Smooth muscle cell (in vitro differentiated cells): Measurements from ENCODE around the gene PSEN1. TPM values are rescaled to one million over a fixed set of nuclear protein-coding genes. Genes with fewer than 3 reads are reported as not detected.
A peak's percentile ranks its signal among the peaks of the same experiment; 100 is the strongest.

ENCODE experiments used
- DNase-seq: peaks from one replicate; lab custom pipeline; 2025; ENCODE audit not compliant: unreplicated experiment; lab: John Stamatoyannopoulos, UW
- H2AFZ ChIP-seq: fragments of 200-600 bp; sonication (generic); 2 replicates; pipeline ENCODE4 v1.6.0; 2016; ENCODE audit warnings: antibody characterized with exemption, low read depth, mild to moderate bottlenecking
- H3F3A ChIP-seq: fragments of 200-600 bp; sonication (generic); 2 replicates; pipeline ENCODE4 v1.6.0; 2017; ENCODE audit warnings: antibody characterized with exemption, low read depth
- H3K27ac ChIP-seq: fragments of 200-600 bp; sonication (generic); 2 replicates; pipeline ENCODE4 v1.5.1; 2016; ENCODE audit warnings: low read depth, mild to moderate bottlenecking
- H3K27me3 ChIP-seq: fragments of 200-600 bp; sonication (generic); 2 replicates; pipeline ENCODE4 v1.6.1; 2016; ENCODE audit warnings: low read depth, mild to moderate bottlenecking
- H3K36me3 ChIP-seq: fragments of 200-600 bp; sonication (generic); 2 replicates; pipeline ENCODE4 v1.5.1; 2016; ENCODE audit warnings: low read depth
- H3K4me1 ChIP-seq: fragments of 200-600 bp; sonication (generic); 2 replicates; pipeline ENCODE4 v1.5.1; 2016; ENCODE audit warnings: low read depth
- H3K4me2 ChIP-seq: fragments of 200-600 bp; sonication (generic); 2 replicates; pipeline ENCODE4 v1.6.0; 2016; ENCODE audit warnings: mild to moderate bottlenecking
- H3K4me3 ChIP-seq: fragments of 200-600 bp; sonication (generic); 2 replicates; pipeline ENCODE4 v1.5.1; 2016; ENCODE audit warnings: mild to moderate bottlenecking
- H3K79me2 ChIP-seq: fragments of 200-600 bp; sonication (generic); 2 replicates; pipeline ENCODE4 v1.6.0; 2016; ENCODE audit warnings: low read depth, mild to moderate bottlenecking
- H3K9ac ChIP-seq: fragments of 200-600 bp; sonication (generic); 2 replicates; pipeline ENCODE4 v1.6.0; 2016; ENCODE audit warnings: low read depth
- H3K9me3 ChIP-seq: fragments of 200-600 bp; sonication (generic); replicated peaks from 2 replicates; pipeline ENCODE4 v1.5.1; 2016; ENCODE audit warnings: low read depth
- H4K20me1 ChIP-seq: fragments of 200-600 bp; sonication (generic); 2 replicates; pipeline ENCODE4 v1.6.0; 2016; ENCODE audit warnings: low read depth
- CTCF ChIP-seq: fragments of 200-600 bp; sonication (generic); IDR thresholded peaks from 2 replicates; pipeline ENCODE4 v1.5.1; 2017; ENCODE audit warnings: borderline replicate concordance, mild to moderate bottlenecking, antibody characterized with exemption; ENCODE audit not compliant: insufficient read depth, poor library complexity, severe bottlenecking
- WGBS: methylation state at CpG from one replicate; pipeline ENCODE4 v1.1.7; 2016; ENCODE audit warnings: low lambda C conversion rate; 5-methylcytosine and 5-hydroxymethylcytosine counted together
- polyA plus RNA-seq: library from polyadenylated mRNA; unstranded; fragments of >200 nt; fragmentation: Nextera tagmentation; extraction: Ambion mirVana; gene quantifications from 2 replicates; pipeline ENCODE4 v1.2.1, GENCODE V29; 2016
- total RNA-seq: library from RNA; depleted of rRNA; stranded (reverse); fragments of >200 nt; gene quantifications from 2 replicates; pipeline ENCODE4 v1.2.3, GENCODE V29; 2014

PSEN1 gene
- total and polyA plus RNA-seq, 2 experiments from 2014 or later: 37.7 to 55.1 TPM

GRCh38 chr14:73170686-73171085 lies 34.4 kb downstream of the PSEN1 start:
- WGBS: 93% methylated on average over 11 of the region's 11 CpGs
- H3K79me2 ChIP-seq: no peaks in the 10 kb centered on the region
- no peaks in the 10 kb centered on the region for H3K9me3 ChIP-seq
- no peaks in the 10 kb centered on the region for H3K27me3 ChIP-seq
- no peak overlapping the region for H3K27ac ChIP-seq
- H3K4me3 ChIP-seq: no peak overlapping the region
- no peak overlapping the region for H3K4me2 ChIP-seq
- H3K36me3 ChIP-seq: peaks cover 13% of the 10 kb centered on the region
- H2AFZ ChIP-seq: no peak overlapping the region
- H4K20me1 ChIP-seq: peaks cover 10% of the 10 kb centered on the region
- DNase-seq: no peak
- TF ChIP-seq CTCF: no peak
- no peaks in the 10 kb centered on the region for H3F3A ChIP-seq
- no peaks in the 10 kb centered on the region for H3K4me1 ChIP-seq
- H3K9ac ChIP-seq: no peak overlapping the region

GRCh38 chr14:73172500-73172899 lies 36.2 kb downstream of the PSEN1 start:
- Histone ChIP-seq H2AFZ (no peak overlapping the region), H3K79me2 (no peaks in the 10 kb centered on the region), H3K9me3 (no peaks in the 10 kb centered on the region), H3K36me3 (peaks cover 14% of the 10 kb centered on the region), H3K4me3 (no peak overlapping the region), H3K9ac (no peak overlapping the region), H3K4me1 (no peaks in the 10 kb centered on the region), H3K4me2 (no peak overlapping the region), H3K27ac (no peak overlapping the region), H3F3A (no peaks in the 10 kb centered on the region), H3K27me3 (no peaks in the 10 kb centered on the region), H4K20me1 (peaks cover 4% of the 10 kb centered on the region)
- no peak for TF ChIP-seq CTCF
- WGBS: 96% methylated on average over 3 of the region's 3 CpGs
- DNase-seq: no peak

GRCh38 chr14:73173092-73173735 lies 36.9 kb downstream of the PSEN1 start:
- WGBS: 89% methylated on average over 3 of the region's 3 CpGs
- Histone ChIP-seq H3K9me3 (no peaks in the 10 kb centered on the region), H3K36me3 (peaks cover 14% of the 10 kb centered on the region), H3K27me3 (no peaks in the 10 kb centered on the region), H3K4me2 (no peak overlapping the region), H4K20me1 (peaks cover 4% of the 10 kb centered on the region), H3F3A (no peaks in the 10 kb centered on the region), H3K9ac (no peak overlapping the region), H3K4me1 (no peaks in the 10 kb centered on the region), H2AFZ (no peak overlapping the region), H3K79me2 (no peaks in the 10 kb centered on the region), H3K4me3 (no peak overlapping the region), H3K27ac (no peak overlapping the region)
- DNase-seq: no peak
- peak; percentile 50 for TF ChIP-seq CTCF

GRCh38 chr14:73176685-73177084 lies 40.4 kb downstream of the PSEN1 start:
- TF ChIP-seq CTCF: no peak
- WGBS: 80% methylated on average over 3 of the region's 3 CpGs
- Histone ChIP-seq H4K20me1 (peaks cover 4% of the 10 kb centered on the region), H3K27ac (no peak overlapping the region), H3K4me2 (no peak overlapping the region), H3K36me3 (peaks cover 3% of the 10 kb centered on the region), H3K4me1 (no peaks in the 10 kb centered on the region), H3K9ac (no peak overlapping the region), H3K27me3 (no peaks in the 10 kb centered on the region), H3F3A (no peaks in the 10 kb centered on the region), H2AFZ (no peak overlapping the region), H3K9me3 (no peaks in the 10 kb centered on the region), H3K4me3 (no peak overlapping the region), H3K79me2 (no peaks in the 10 kb centered on the region)
- DNase-seq: no peak
